Neural cell (in vitro differentiated cells): ENCODE measurements around the gene ASTL. TPM values are rescaled to one million over a fixed set of nuclear protein-coding genes. Genes with fewer than 3 reads are reported as not detected.

Source experiments
- H2AFZ ChIP-seq: fragments of 200-600, 300-800 bp; sonication (generic), shearing (Covaris generic); 2 replicates; pipeline ENCODE4 v1.6.0; 2014; ENCODE audit warnings: low read depth, mild to moderate bottlenecking, antibody characterized with exemption, low read length, moderate library complexity
- H3F3A ChIP-seq: fragments of 200-600 bp; shearing (Covaris generic); 2 replicates; pipeline ENCODE4 v1.6.1; 2016; ENCODE audit warnings: mild to moderate bottlenecking, moderate library complexity, mixed read lengths, antibody characterized with exemption, low read length; ENCODE audit not compliant: insufficient read depth, poor library complexity, severe bottlenecking
- H3K27ac ChIP-seq: fragments of 200-600, 300-800 bp; sonication (generic), shearing (Covaris generic); 2 replicates; pipeline ENCODE4 v1.5.1; 2014; ENCODE audit warnings: mild to moderate bottlenecking, low read length, moderate library complexity
- H3K27me3 ChIP-seq: fragments of 300-800, 200-600 bp; sonication (generic), shearing (Covaris generic); 2 replicates; pipeline ENCODE4 v1.6.0; 2014; ENCODE audit warnings: mild to moderate bottlenecking, low read depth, low read length, moderate library complexity; ENCODE audit not compliant: insufficient read depth
- H3K36me3 ChIP-seq: fragments of 300-800, 200-600 bp; sonication (generic), shearing (Covaris generic); 2 replicates; pipeline ENCODE4 v1.5.1; 2014; ENCODE audit warnings: mild to moderate bottlenecking, antibody characterized with exemption, low read length, moderate library complexity; ENCODE audit not compliant: insufficient read depth
- H3K4me2 ChIP-seq: fragments of 300-800, 200-600 bp; sonication (generic), shearing (Covaris generic); 2 replicates; pipeline ENCODE4 v1.6.0; 2014; ENCODE audit warnings: mild to moderate bottlenecking, low read length
- H3K4me3 ChIP-seq: fragments of 300-800, 200-600 bp; sonication (generic), shearing (Covaris generic); 2 replicates; pipeline ENCODE4 v1.5.1; 2014; ENCODE audit warnings: mild to moderate bottlenecking, low read length, moderate library complexity
- H3K79me2 ChIP-seq: fragments of 200-600 bp; shearing (Covaris generic); replicated peaks from 2 replicates; pipeline ENCODE4 v1.6.0; 2014; ENCODE audit warnings: mild to moderate bottlenecking, low read length, moderate library complexity; ENCODE audit not compliant: insufficient read depth
- H3K9ac ChIP-seq: fragments of 300-800, 200-600 bp; sonication (generic), shearing (Covaris generic); 2 replicates; pipeline ENCODE4 v1.6.1; 2016; ENCODE audit warnings: mild to moderate bottlenecking, low read length, mixed read lengths
- H3K9me2 ChIP-seq: fragments of 200-600 bp; shearing (Covaris generic); 2 replicates; pipeline ENCODE4 v1.6.1; 2016; ENCODE audit warnings: mild to moderate bottlenecking, low read length, mixed read lengths; ENCODE audit not compliant: insufficient read depth
- H3K9me3 ChIP-seq: fragments of 200-600, 300-800 bp; sonication (generic), shearing (Covaris generic); 2 replicates; pipeline ENCODE4 v1.6.1; 2016; ENCODE audit warnings: mild to moderate bottlenecking, mixed run types, low read length, moderate library complexity, mixed read lengths
- H4K20me1 ChIP-seq: fragments of 200-600 bp; shearing (Covaris generic); 2 replicates; pipeline ENCODE4 v1.6.1; 2016; ENCODE audit warnings: mild to moderate bottlenecking, mixed run types; ENCODE audit not compliant: insufficient read depth
- CTCF ChIP-seq: fragments of 450-650 bp; IDR thresholded peaks from 2 replicates; pipeline ENCODE4 v1.5.1; 2014; ENCODE audit warnings: antibody characterized with exemption, mild to moderate bottlenecking, moderate library complexity; ENCODE audit not compliant: poor library complexity, severe bottlenecking
- EP300 ChIP-seq: fragments of 450-650 bp; conservative IDR thresholded peaks from 2 replicates; pipeline ENCODE4 v1.6.1; 2014; ENCODE audit warnings: antibody characterized with exemption, mild to moderate bottlenecking, moderate library complexity; ENCODE audit not compliant: poor library complexity, severe bottlenecking
- EZH2 ChIP-seq: fragments of 200-600, 300-800 bp; shearing (Covaris generic), sonication (generic); IDR thresholded peaks from 2 replicates; pipeline ENCODE4 v1.6.1; 2014; ENCODE audit warnings: antibody characterized with exemption, low read length, borderline replicate concordance, mild to moderate bottlenecking; ENCODE audit not compliant: insufficient read depth, poor library complexity, severe bottlenecking
- MXI1 ChIP-seq: fragments of 450-650 bp; conservative IDR thresholded peaks from 2 replicates; pipeline ENCODE4 v1.6.1; 2014; ENCODE audit warnings: antibody characterized with exemption, mild to moderate bottlenecking; ENCODE audit not compliant: poor library complexity, severe bottlenecking
- POLR2AphosphoS5 ChIP-seq: IDR thresholded peaks from 2 replicates; pipeline ENCODE4 v1.6.1; 2012
- RAD21 ChIP-seq: fragments of 450-650 bp; conservative IDR thresholded peaks from 2 replicates; pipeline ENCODE4 v1.6.1; 2014; ENCODE audit warnings: antibody characterized with exemption, mild to moderate bottlenecking, moderate library complexity
- SMC3 ChIP-seq: fragments of 450-650 bp; conservative IDR thresholded peaks from 2 replicates; pipeline ENCODE4 v1.6.1; 2014; ENCODE audit warnings: antibody characterized with exemption, mild to moderate bottlenecking, moderate library complexity; ENCODE audit not compliant: poor library complexity
- TAF1 ChIP-seq: IDR thresholded peaks from 2 replicates; pipeline ENCODE4 v1.6.1; 2012; ENCODE audit warnings: low read depth
- polyA plus RNA-seq: library from polyadenylated mRNA; depleted of rRNA; stranded (reverse); fragments of >200 nt; gene quantifications from 2 replicates; pipeline ENCODE4 v1.2.3, GENCODE V29; 2014
- TF ChIP-seq, protein P1 (sequence below): IDR thresholded peaks from 2 replicates; pipeline ENCODE4 v1.6.1; 2012; ENCODE audit warnings: borderline replicate concordance

ASTL gene
- polyA plus RNA-seq, 1 donor from 2014 or later = not detected

- Histone ChIP-seq H3F3A (no peaks in the 10 kb centered on the region), H3K79me2 (no peaks in the 10 kb centered on the region), H3K4me3 (no peak overlapping the region), H3K36me3 (no peaks in the 10 kb centered on the region), H4K20me1 (no peaks in the 10 kb centered on the region), H2AFZ (no peak overlapping the region), H3K9me2 (no peaks in the 10 kb centered on the region), H3K27me3 (no peaks in the 10 kb centered on the region), H3K27ac (no peak overlapping the region), H3K9me3 (no peaks in the 10 kb centered on the region), H3K9ac (no peak overlapping the region), H3K4me2 (no peak overlapping the region)
- TF ChIP-seq CTCF (no peak), RAD21 (no peak), TAF1 (no peak), SMC3 (no peak), EP300 (no peak), POLR2AphosphoS5 (no peak), MXI1 (no peak), EZH2 (no peak)
- TF ChIP-seq, protein P1, sequence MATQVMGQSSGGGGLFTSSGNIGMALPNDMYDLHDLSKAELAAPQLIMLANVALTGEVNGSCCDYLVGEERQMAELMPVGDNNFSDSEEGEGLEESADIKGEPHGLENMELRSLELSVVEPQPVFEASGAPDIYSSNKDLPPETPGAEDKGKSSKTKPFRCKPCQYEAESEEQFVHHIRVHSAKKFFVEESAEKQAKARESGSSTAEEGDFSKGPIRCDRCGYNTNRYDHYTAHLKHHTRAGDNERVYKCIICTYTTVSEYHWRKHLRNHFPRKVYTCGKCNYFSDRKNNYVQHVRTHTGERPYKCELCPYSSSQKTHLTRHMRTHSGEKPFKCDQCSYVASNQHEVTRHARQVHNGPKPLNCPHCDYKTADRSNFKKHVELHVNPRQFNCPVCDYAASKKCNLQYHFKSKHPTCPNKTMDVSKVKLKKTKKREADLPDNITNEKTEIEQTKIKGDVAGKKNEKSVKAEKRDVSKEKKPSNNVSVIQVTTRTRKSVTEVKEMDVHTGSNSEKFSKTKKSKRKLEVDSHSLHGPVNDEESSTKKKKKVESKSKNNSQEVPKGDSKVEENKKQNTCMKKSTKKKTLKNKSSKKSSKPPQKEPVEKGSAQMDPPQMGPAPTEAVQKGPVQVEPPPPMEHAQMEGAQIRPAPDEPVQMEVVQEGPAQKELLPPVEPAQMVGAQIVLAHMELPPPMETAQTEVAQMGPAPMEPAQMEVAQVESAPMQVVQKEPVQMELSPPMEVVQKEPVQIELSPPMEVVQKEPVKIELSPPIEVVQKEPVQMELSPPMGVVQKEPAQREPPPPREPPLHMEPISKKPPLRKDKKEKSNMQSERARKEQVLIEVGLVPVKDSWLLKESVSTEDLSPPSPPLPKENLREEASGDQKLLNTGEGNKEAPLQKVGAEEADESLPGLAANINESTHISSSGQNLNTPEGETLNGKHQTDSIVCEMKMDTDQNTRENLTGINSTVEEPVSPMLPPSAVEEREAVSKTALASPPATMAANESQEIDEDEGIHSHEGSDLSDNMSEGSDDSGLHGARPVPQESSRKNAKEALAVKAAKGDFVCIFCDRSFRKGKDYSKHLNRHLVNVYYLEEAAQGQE = no peak
Measured at GRCh38 chr2:96131152-96131812, 7.0 kb downstream of the ASTL start.

DNA sequence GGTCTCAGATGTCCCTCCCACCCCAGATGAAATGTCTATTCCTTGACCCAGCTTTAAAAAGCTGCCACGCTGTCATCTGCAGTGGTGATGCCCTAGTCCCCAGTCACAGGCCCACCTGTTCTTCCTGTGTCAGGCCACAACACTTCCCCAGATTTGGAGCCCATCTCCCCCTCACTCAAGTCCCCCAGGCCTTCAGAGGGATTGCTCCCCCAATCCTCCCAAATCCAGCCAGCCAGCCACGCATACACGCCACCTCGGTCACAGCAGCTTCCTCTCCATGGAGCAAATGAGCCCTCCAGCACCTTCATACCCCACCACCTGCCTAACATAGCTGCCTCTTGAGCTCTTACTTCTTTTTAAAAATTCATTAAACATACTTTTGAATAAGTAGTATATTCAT, 7.8 kb downstream of the ASTL start:
- Histone ChIP-seq H2AFZ (no peak overlapping the region), H4K20me1 (no peaks in the 10 kb centered on the region), H3K27me3 (no peaks in the 10 kb centered on the region)

More for the DNA sequence above, 7.8 kb downstream of the ASTL start:
- H3K4me3 ChIP-seq = no peak overlapping the region
- no peak overlapping the region for H3K9ac ChIP-seq
- H3K4me2 ChIP-seq = no peak overlapping the region
- H3K36me3 ChIP-seq = no peaks in the 10 kb centered on the region
- H3K79me2 ChIP-seq = no peaks in the 10 kb centered on the region
- H3F3A ChIP-seq = no peaks in the 10 kb centered on the region
- H3K9me3 ChIP-seq = no peaks in the 10 kb centered on the region
- no peaks in the 10 kb centered on the region for H3K9me2 ChIP-seq
- TF ChIP-seq, protein P1 = no peak
- TF ChIP-seq POLR2AphosphoS5 = no peak
- TF ChIP-seq TAF1 = no peak
- TF ChIP-seq RAD21 = no peak
- TF ChIP-seq EZH2 = no peak
- no peak for TF ChIP-seq EP300
- no peak for TF ChIP-seq SMC3
- TF ChIP-seq MXI1 = no peak
- TF ChIP-seq CTCF = no peak
- H3K27ac ChIP-seq = no peak overlapping the region
